BLaER1 (cell line): ENCODE measurements around the gene COL18A1.
"Not testable (repeated sequence)": the region's sequence is repeated elsewhere in the genome, so short reads cannot be mapped to it uniquely, and the experiment has no call there.

Source experiments
- H3K27ac ChIP-seq: shearing (Covaris generic); formaldehyde crosslinking; 2 replicates; pipeline ENCODE4 v1.8.1; 2022
- H3K27me3 ChIP-seq: shearing (Covaris generic); formaldehyde crosslinking; 2 replicates; pipeline ENCODE4 v1.8.1; 2022
- H3K36me3 ChIP-seq: shearing (Covaris generic); formaldehyde crosslinking; 2 replicates; pipeline ENCODE4 v1.8.1; 2022
- H3K4me1 ChIP-seq: shearing (Covaris generic); formaldehyde crosslinking; 2 replicates; pipeline ENCODE4 v1.8.1; 2022
- H3K4me2 ChIP-seq: shearing (Covaris generic); formaldehyde crosslinking; 2 replicates; pipeline ENCODE4 v1.8.1; 2022
- H3K4me3 ChIP-seq: shearing (Covaris generic); formaldehyde crosslinking; 2 replicates; pipeline ENCODE4 v1.8.1; 2022
- H3K9ac ChIP-seq: shearing (Covaris generic); formaldehyde crosslinking; 2 replicates; pipeline ENCODE4 v1.8.1; 2022
- H3K9me3 ChIP-seq: shearing (Covaris generic); formaldehyde crosslinking; 2 replicates; pipeline ENCODE4 v1.8.1; 2022
- H4K20me1 ChIP-seq: shearing (Covaris generic); formaldehyde crosslinking; 2 replicates; pipeline ENCODE4 v1.8.1; 2022
- Cebpa-rat ChIP-seq: shearing (Covaris generic); IDR thresholded peaks from 2 replicates; pipeline ENCODE4 v1.8.1; 2022

The COL18A1 gene

DNA sequence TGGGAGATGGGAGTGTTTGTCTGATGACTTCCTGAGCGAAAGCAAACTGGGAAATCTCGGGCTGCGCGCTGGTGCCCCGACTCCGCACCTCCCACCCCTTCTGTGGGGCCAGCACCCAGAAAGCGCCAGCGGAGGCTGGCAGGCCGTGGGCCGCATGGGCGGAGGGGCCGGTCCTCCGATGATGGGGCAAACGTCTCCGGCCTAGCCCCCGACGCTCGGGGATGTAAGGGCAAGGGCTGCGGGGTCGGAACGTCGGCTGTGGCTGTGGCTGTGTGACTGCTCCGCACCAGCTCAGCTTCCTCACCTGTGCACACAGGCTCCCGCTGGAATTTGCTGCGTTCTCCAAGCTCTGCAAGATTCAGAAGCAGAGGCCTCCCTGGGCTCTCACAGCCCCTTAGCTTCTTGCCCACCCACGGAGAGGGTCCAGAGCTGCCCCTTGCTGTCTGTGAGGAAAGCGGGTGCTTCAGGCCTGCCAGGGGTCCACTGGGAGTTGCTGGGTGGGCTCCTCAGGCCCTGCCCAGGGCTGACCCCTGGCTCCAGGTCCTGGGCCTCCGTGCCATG lies 35.0 kb downstream of the COL18A1 start:
- H3K36me3 ChIP-seq = no peaks in the 10 kb centered on the region
- no peaks in the 10 kb centered on the region for H3K27me3 ChIP-seq
- H3K9ac ChIP-seq = no peak overlapping the region
- no peaks in the 10 kb centered on the region for H4K20me1 ChIP-seq
- H3K27ac ChIP-seq = no peak overlapping the region
- peaks cover 49% of the 10 kb centered on the region for H3K4me1 ChIP-seq
- H3K4me2 ChIP-seq = peak overlapping the region; percentile 69
- TF ChIP-seq Cebpa-rat = no peak
- peaks cover 5% of the 10 kb centered on the region; the same call in 1 of the 2 replicates for H3K9me3 ChIP-seq
- no peak overlapping the region for H3K4me3 ChIP-seq

DNA sequence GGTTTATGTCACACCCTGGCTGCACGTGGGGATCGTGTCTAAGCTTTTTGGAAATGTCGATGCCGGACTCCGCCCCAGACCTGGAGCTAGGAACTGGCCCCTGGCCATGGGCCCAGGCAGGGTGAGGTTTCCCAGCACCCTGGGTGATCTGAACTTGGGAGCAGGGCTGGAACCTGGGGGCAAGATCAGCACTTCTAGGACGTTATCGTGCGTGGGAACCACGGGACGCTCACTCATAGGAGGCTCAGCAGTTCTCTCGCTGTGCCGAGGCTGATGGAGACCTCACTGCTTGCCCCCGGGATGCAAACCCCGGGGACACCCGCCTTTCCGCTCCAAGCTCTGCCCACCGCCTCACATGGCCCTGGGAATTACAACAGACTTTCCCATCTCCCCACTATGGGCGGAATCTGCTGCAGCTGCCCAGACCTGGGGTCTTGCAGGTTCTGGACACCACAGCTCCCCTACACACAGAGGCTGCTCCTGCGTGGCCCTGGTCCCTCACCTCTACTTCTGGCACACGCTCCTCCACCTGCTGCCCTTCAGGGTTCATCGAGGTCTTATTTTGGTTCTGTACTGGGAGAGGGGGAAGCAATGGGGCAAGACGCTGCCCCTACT lies 35.9 kb downstream of the COL18A1 start:
- H3K4me2 ChIP-seq = no peak overlapping the region
- no peak overlapping the region for H3K4me3 ChIP-seq
- peaks cover 42% of the 10 kb centered on the region for H3K4me1 ChIP-seq
- H3K9ac ChIP-seq = no peak overlapping the region
- no peak for TF ChIP-seq Cebpa-rat
- H3K27me3 ChIP-seq = no peaks in the 10 kb centered on the region
- H4K20me1 ChIP-seq = no peaks in the 10 kb centered on the region
- no peaks in the 10 kb centered on the region for H3K36me3 ChIP-seq
- peaks cover 6% of the 10 kb centered on the region for H3K9me3 ChIP-seq
- no peak overlapping the region for H3K27ac ChIP-seq

DNA sequence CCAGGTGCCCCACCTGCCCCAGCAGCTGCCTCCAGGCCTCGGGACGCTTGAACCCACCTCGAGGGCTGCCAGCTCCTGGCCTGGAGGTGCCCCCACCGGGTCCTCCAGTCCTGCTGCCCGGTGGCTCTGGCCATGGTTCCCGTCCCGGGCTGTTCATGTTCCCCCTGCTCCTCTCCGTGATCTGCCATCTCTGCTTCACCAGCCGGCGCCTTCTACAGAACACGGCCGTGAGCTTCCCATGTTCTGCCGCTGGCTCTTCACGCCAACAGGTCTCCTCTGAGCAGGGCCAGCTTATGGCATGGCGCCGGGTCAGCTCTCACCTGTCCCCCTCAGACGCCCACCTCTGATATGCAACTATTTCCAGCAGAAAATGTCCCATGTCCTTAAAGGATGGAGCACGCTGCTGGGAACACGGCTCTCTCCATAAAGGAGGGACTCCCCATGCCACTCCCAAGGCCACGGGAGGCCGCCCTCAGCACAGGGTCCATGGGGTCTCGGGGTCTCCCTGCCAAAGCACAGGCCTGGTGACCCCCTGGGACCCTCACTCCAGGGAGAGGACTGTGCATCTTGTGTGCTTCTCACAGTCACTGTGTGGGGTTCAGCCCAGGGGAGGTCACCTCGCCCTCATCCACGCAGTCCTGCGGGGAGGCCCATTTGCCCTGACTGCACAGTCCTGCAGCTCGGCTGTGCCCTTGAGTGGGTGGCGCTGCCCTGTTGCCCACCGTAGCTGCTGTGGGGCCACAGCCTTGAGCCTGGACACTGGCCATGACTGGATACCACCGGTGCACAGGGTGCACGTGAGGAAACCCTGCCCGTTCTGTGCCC lies 36.7 kb downstream of the COL18A1 start:
- Histone ChIP-seq H3K9me3 (peaks cover 14% of the 10 kb centered on the region), H3K27ac (no peak overlapping the region), H3K4me3 (no peak overlapping the region), H3K27me3 (no peaks in the 10 kb centered on the region), H3K36me3 (no peaks in the 10 kb centered on the region), H3K9ac (no peak overlapping the region), H3K4me1 (peaks cover 34% of the 10 kb centered on the region), H3K4me2 (no peak overlapping the region), H4K20me1 (no peaks in the 10 kb centered on the region)
- TF ChIP-seq Cebpa-rat = no peak

DNA sequence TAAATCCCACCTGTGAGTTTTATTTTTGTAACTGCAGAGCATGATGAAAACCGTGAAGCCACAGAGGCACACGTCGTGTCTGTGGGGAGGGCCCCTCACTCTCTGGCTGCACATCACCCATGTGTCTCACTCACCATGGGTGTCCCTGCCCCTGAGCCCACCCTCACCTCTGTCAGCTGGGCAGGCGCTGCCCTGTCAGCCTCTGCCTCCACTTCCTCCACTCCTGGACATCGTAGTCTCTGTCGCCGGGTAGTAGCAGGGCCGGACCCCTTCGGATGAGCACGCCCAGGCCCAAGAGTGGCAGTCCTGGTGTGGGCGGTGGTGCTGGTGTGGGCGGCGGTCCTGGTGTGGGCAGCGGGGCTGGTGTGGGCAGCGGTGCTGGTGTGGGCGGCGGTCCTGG lies 37.3 kb downstream of the COL18A1 start:
- no peaks in the 10 kb centered on the region for H4K20me1 ChIP-seq
- H3K4me3 ChIP-seq = no peak overlapping the region
- H3K36me3 ChIP-seq = no peaks in the 10 kb centered on the region
- H3K27ac ChIP-seq = no peak overlapping the region
- H3K27me3 ChIP-seq = no peaks in the 10 kb centered on the region
- peaks cover 29% of the 10 kb centered on the region for H3K4me1 ChIP-seq
- no peak for TF ChIP-seq Cebpa-rat
- H3K9me3 ChIP-seq = peaks cover 18% of the 10 kb centered on the region
- no peak overlapping the region for H3K9ac ChIP-seq
- H3K4me2 ChIP-seq = no peak overlapping the region

GRCh38 chr21:45442686-45443594 lies 38.0 kb downstream of the COL18A1 start:
- not testable (repeated sequence) for H3K4me3 ChIP-seq, H4K20me1 ChIP-seq, H3K36me3 ChIP-seq, H3K27ac ChIP-seq, H3K9ac ChIP-seq, H3K27me3 ChIP-seq
- peaks cover 21% of the 10 kb centered on the region for H3K9me3 ChIP-seq
- peak overlapping the region; percentile 15; the same call in 1 of the 2 replicates for H3K4me2 ChIP-seq
- H3K4me1 ChIP-seq = peaks cover 29% of the 10 kb centered on the region

DNA sequence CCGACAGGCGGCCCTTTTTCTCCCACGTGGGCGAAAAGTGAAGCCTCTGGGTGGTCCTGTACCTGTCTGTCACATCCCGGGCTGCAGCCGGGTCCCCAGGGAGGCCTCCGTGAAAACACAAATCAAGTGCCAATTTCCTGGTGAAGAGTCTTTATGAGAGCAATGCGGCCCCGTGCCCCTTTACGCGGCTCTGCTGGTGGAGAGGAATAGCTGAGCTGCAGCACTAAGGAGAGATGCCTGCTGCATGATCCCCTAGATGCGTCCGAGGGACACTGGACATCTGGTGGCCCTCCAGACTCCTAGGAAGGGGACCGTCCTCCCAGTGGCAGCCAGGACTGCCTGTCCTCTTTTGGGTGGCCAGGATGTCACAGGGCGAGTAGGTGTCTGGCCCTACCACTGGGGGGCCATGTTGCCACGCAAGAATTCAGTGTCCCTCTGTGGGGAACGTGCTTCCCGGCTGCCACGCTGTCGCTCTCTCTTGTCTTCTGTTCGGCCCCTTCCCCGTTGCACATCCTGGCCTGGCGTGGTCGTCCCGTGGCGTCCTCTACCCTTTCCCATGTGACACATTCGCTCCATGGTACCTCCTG lies 38.7 kb downstream of the COL18A1 start:
- peaks cover 26% of the 10 kb centered on the region for H3K4me1 ChIP-seq
- H3K9ac ChIP-seq = no peak overlapping the region
- H3K27me3 ChIP-seq = no peaks in the 10 kb centered on the region
- TF ChIP-seq Cebpa-rat = no peak
- H3K27ac ChIP-seq = no peak overlapping the region
- H3K4me2 ChIP-seq = peak overlapping the region; percentile 15; the same call in 1 of the 2 replicates
- peaks cover 22% of the 10 kb centered on the region for H3K9me3 ChIP-seq
- no peak overlapping the region for H3K4me3 ChIP-seq
- H3K36me3 ChIP-seq = no peaks in the 10 kb centered on the region
- no peaks in the 10 kb centered on the region for H4K20me1 ChIP-seq

DNA sequence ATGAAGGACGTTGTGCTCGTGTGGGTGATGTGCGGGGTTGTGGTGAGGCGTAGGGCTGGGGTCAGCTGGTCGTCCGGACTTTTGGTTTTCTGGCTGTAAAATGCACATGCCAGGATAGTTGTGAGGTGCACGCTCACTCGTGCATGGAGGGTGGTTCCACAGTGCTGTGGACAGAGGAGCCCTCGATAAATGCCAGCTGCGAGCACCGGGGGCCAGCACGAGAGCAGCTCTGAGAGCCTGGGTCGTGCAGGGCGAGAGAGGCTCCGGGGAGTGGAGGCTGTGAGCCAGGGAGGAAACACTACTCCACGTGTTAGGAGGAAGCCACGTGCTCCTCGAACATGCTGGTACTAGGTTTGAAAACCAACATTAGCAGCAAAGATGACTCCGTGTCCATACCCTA lies 39.4 kb downstream of the COL18A1 start:
- Histone ChIP-seq H3K9ac (no peak overlapping the region), H3K9me3 (peaks cover 22% of the 10 kb centered on the region), H3K27ac (no peak overlapping the region), H3K27me3 (no peaks in the 10 kb centered on the region), H3K4me3 (no peak overlapping the region), H4K20me1 (no peaks in the 10 kb centered on the region), H3K4me2 (peak overlapping the region; percentile 7; the same call in 1 of the 2 replicates), H3K36me3 (no peaks in the 10 kb centered on the region), H3K4me1 (peaks cover 19% of the 10 kb centered on the region)
- TF ChIP-seq Cebpa-rat = no peak

GRCh38 chr21:45445369-45445768 lies 40.4 kb downstream of the COL18A1 start:
- no peaks in the 10 kb centered on the region for H3K36me3 ChIP-seq
- H3K4me1 ChIP-seq = peaks cover 19% of the 10 kb centered on the region
- TF ChIP-seq Cebpa-rat = no peak
- H3K9me3 ChIP-seq = peaks cover 22% of the 10 kb centered on the region
- H4K20me1 ChIP-seq = no peaks in the 10 kb centered on the region
- H3K27me3 ChIP-seq = no peaks in the 10 kb centered on the region
- H3K9ac ChIP-seq = no peak overlapping the region
- no peak overlapping the region for H3K4me3 ChIP-seq
- no peak overlapping the region for H3K27ac ChIP-seq
- H3K4me2 ChIP-seq = no peak overlapping the region

DNA sequence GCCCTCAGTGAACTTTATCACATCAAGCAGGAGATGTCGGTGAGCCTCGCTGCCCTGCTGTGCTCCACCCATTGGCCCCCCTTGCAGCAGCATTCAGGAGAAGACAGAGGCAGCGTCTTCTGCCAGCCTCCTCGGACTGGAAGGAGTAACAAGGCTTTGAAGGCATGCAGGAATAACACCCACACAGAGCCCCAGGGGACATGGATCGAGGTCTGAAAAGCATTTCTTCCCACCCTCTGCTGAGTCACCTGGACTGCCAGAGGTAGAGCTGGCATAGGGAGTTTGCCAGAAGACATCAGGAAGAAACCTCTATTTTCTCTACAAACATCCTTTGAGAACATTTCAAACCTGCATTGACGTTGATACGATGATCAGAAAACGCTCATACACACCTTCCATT lies 42.9 kb downstream of the COL18A1 start:
- TF ChIP-seq Cebpa-rat = no peak
- Histone ChIP-seq H3K4me2 (no peak overlapping the region), H3K9me3 (peaks cover 20% of the 10 kb centered on the region), H3K27me3 (no peaks in the 10 kb centered on the region), H3K4me1 (peaks cover 34% of the 10 kb centered on the region), H3K36me3 (no peaks in the 10 kb centered on the region), H3K9ac (no peak overlapping the region), H3K27ac (no peak overlapping the region), H4K20me1 (no peaks in the 10 kb centered on the region), H3K4me3 (no peak overlapping the region)
